OCI-LY7 (cell line): ENCODE data around the gene NACC2. TPM values are rescaled to one million over a fixed set of nuclear protein-coding genes. Genes with fewer than 3 reads are reported as not detected.

Experiments
- BruUV-seq: library from RNA; stranded (reverse); fragments of 400-500 nt; replicated peaks from 2 replicates; lab custom pipeline; 2021; lab: Mats Ljungman, UMichigan
- CTCF ChIA-PET: fragments of 300-600 bp; sonication (Branson Sonifier 250); formaldehyde crosslinking; loops from one replicate; lab custom pipeline; 2022; ENCODE audit warnings: antibody characterized with exemption; ENCODE audit not compliant: unreplicated experiment; lab: Charles Lee
- POLR2A ChIA-PET: fragments of 300-600 bp; sonication (Branson Sonifier 250); formaldehyde crosslinking; loops from one replicate; lab custom pipeline; 2022; ENCODE audit warnings: antibody characterized with exemption; lab: Charles Lee
- DNase-seq: peaks from one replicate; pipeline ENCODE4 v3.0.0-alpha.2; 2015; ENCODE audit warnings: low spot score
- H2AFZ ChIP-seq: fragments of 200-600 bp; sonication (generic), shearing (Covaris generic); 2 replicates; pipeline ENCODE4 v1.6.1; 2014; ENCODE audit warnings: mild to moderate bottlenecking, antibody characterized with exemption, low read length, moderate library complexity
- H3K27ac ChIP-seq: fragments of 200-600 bp; sonication (generic); 2 replicates; pipeline ENCODE4 v1.5.1; 2014; ENCODE audit warnings: mixed run types, low read depth, mild to moderate bottlenecking, moderate library complexity, low read length, inconsistent platforms; ENCODE audit not compliant: poor library complexity, severe bottlenecking
- H3K36me3 ChIP-seq: fragments of 200-600 bp; sonication (generic); 2 replicates; pipeline ENCODE4 v1.6.1; 2014; ENCODE audit warnings: mild to moderate bottlenecking, antibody characterized with exemption, low read length, moderate library complexity, mixed read lengths; ENCODE audit not compliant: insufficient read depth
- H3K4me1 ChIP-seq: fragments of 200-600 bp; sonication (generic); 2 replicates; pipeline ENCODE4 v1.5.1; 2014; ENCODE audit warnings: mild to moderate bottlenecking, low read length; ENCODE audit not compliant: insufficient read depth, poor library complexity, severe bottlenecking
- H3K4me2 ChIP-seq: fragments of 200-600 bp; sonication (generic); 2 replicates; pipeline ENCODE4 v1.6.1; 2014; ENCODE audit warnings: mild to moderate bottlenecking, low read length
- H3K4me3 ChIP-seq: fragments of 200-600 bp; sonication (generic); 2 replicates; pipeline ENCODE4 v1.5.1; 2014; ENCODE audit warnings: mild to moderate bottlenecking, low read depth, low read length; ENCODE audit not compliant: poor library complexity, severe bottlenecking
- H3K79me2 ChIP-seq: fragments of 200-600 bp; sonication (generic); 2 replicates; pipeline ENCODE4 v1.6.1; 2016; ENCODE audit warnings: low read depth, mild to moderate bottlenecking, low read length, moderate library complexity, mixed read lengths; ENCODE audit not compliant: insufficient read depth
- H3K9me2 ChIP-seq: fragments of 200-600 bp; sonication (generic); 2 replicates; pipeline ENCODE4 v1.6.1; 2016; ENCODE audit warnings: mild to moderate bottlenecking, low read length, mixed read lengths; ENCODE audit not compliant: insufficient read depth
- H3K9me3 ChIP-seq: fragments of 200-600 bp; sonication (generic); 2 replicates; pipeline ENCODE4 v1.6.1; 2014; ENCODE audit warnings: mild to moderate bottlenecking, mixed run types, low read length, mixed read lengths
- H4K20me1 ChIP-seq: fragments of 200-600 bp; sonication (generic); 2 replicates; pipeline ENCODE4 v1.6.1; 2014; ENCODE audit warnings: mild to moderate bottlenecking, antibody characterized with exemption, low read length, moderate library complexity, mixed read lengths; ENCODE audit not compliant: insufficient read depth
- CTCF ChIP-seq: fragments of 200-600 bp; sonication (generic); conservative IDR thresholded peaks from 2 replicates; pipeline ENCODE4 v1.5.1; 2014; ENCODE audit warnings: mild to moderate bottlenecking, antibody characterized with exemption, low read length, moderate library complexity, mixed read lengths
- EZH2phosphoT487 ChIP-seq: fragments of 200-600 bp; sonication (generic); IDR thresholded peaks from 2 replicates; pipeline ENCODE4 v1.6.1; 2018; ENCODE audit warnings: low read depth, borderline replicate concordance, mild to moderate bottlenecking, mixed run types, antibody characterized with exemption, low read length, moderate library complexity, mixed read lengths
- intact Hi-C: fragments of 100-400 bp; cut with micrococcal nuclease; formaldehyde crosslinking; loops from one replicate; pipeline ENCODE4 v1.10.0; 2022; ENCODE audit not compliant: unreplicated experiment
- total RNA-seq, 2 experiments: library from RNA; depleted of rRNA in 1 of 2; stranded (reverse); fragments of >200 nt in 1 of 2; shearing (Covaris generic) in 1 of 2; gene quantifications; 2 replicates each; pipeline ENCODE4 v1.2.3, GENCODE V29; 2014 to 2022

Gene NACC2
- total RNA-seq, 2 experiments from 2014 or later: 0.38 to 0.72 TPM

DNA sequence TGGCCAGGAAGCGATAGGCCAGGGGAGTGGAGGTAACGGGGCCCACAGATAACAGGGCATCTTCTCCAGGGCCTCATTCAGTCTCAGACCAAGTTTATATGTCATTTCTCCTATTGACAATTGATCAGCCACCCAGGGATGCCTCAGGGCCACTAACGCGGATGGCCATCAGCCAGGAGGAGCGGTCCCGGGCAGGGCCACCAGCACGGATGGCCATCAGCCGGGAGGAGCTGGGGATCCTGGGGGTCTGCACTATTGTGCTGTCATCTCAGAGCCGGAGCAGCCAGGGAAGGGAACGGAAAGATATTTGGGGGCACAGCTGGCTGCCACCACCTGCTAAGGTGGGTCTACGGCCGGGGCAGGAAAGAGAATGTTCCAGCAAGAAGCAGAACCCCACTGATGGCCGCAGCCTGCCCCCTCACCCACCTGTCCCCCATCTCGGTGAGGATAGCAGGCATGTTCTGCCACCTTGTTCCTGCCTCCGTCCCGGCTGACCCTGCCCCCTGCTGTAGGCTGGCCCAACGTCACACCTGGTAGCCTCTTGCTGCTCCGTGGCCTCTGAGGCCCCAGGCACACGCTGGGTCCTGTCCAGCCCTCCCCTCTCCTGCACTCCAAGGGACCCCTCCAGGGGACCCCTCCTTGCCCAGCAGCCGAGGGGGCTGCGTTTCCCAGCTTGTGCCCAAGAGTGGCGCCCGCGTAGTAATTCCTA lies 112.4 kb downstream of the NACC2 start:
- Histone ChIP-seq H3K9me2 (no peaks in the 10 kb centered on the region), H4K20me1 (no peaks in the 10 kb centered on the region), H2AFZ (no peak overlapping the region), H3K79me2 (no peaks in the 10 kb centered on the region), H3K4me2 (no peak overlapping the region), H3K4me3 (no peak overlapping the region), H3K36me3 (no peaks in the 10 kb centered on the region), H3K4me1 (no peaks in the 10 kb centered on the region), H3K9me3 (no peaks in the 10 kb centered on the region), H3K27ac (no peak overlapping the region)
- no peak for DNase-seq
- no TSS peak for BruUV-seq
- CTCF ChIA-PET: no interaction called here
- no peak for TF ChIP-seq EZH2phosphoT487
- no peak for TF ChIP-seq CTCF
- intact Hi-C loops: no loop called here
- POLR2A ChIA-PET: no interaction called here

GRCh38 chr9:135980926-135981630 lies 114.0 kb downstream of the NACC2 start:
- Histone ChIP-seq H3K4me2 (no peak overlapping the region), H3K9me2 (no peaks in the 10 kb centered on the region), H3K36me3 (no peaks in the 10 kb centered on the region), H4K20me1 (no peaks in the 10 kb centered on the region), H3K27ac (no peak overlapping the region), H3K4me3 (no peak overlapping the region), H3K4me1 (no peaks in the 10 kb centered on the region), H3K79me2 (no peaks in the 10 kb centered on the region), H2AFZ (no peak overlapping the region), H3K9me3 (no peaks in the 10 kb centered on the region)
- ChIA-PET CTCF (no interaction called here), POLR2A (no interaction called here)
- intact Hi-C loops: no loop called here
- BruUV-seq: no TSS peak
- TF ChIP-seq CTCF: no peak
- TF ChIP-seq EZH2phosphoT487: no peak
- no peak for DNase-seq
